Suprapubic skin (tissue), 4 donors: Measurements from ENCODE around the gene SRP19. TPM values are rescaled to one million over a fixed set of nuclear protein-coding genes. Genes with fewer than 3 reads are reported as not detected.

Experiments used
- DNase-seq, 2 donors: peaks; one replicate each; pipeline ENCODE4 v3.0.0-alpha.2; 2019; ENCODE audit warnings: low spot score in 2 of 2
- H3K27ac ChIP-seq: fragments of 200-600 bp; sonication (generic); one replicate; pipeline ENCODE4 v1.5.1; 2019
- H3K27me3 ChIP-seq: fragments of 200-600 bp; sonication (generic); one replicate; pipeline ENCODE4 v1.5.1; 2019
- H3K36me3 ChIP-seq: fragments of 200-600 bp; sonication (generic); one replicate; pipeline ENCODE4 v1.5.1; 2019
- H3K4me1 ChIP-seq: fragments of 200-600 bp; sonication (generic); one replicate; pipeline ENCODE4 v1.5.1; 2019
- H3K4me3 ChIP-seq: fragments of 200-600 bp; sonication (generic); one replicate; pipeline ENCODE4 v1.5.1; 2019; ENCODE audit warnings: mild to moderate bottlenecking
- H3K9me3 ChIP-seq: fragments of 200-600 bp; sonication (generic); one replicate; pipeline ENCODE4 v1.5.1; 2019
- CTCF ChIP-seq, 2 donors: fragments of 200-600 bp in 1 of 2; fragments of 450-650 bp in 1 of 2; sonication (generic) in 1 of 2; IDR thresholded peaks; one replicate each; pipeline ENCODE4 v1.5.1; 2016 to 2019; ENCODE audit warnings: antibody characterized with exemption in 2 of 2, mild to moderate bottlenecking in 1 of 2, moderate library complexity in 1 of 2
- EP300 ChIP-seq: sonication (generic); formaldehyde crosslinking; IDR thresholded peaks from one replicate; pipeline ENCODE4 v1.6.1; 2017; ENCODE audit warnings: antibody characterized with exemption
- POLR2A ChIP-seq, 2 donors: fragments of 450-650 bp; IDR thresholded peaks; one replicate each; pipeline ENCODE4 v1.6.1; 2017; ENCODE audit warnings: antibody characterized with exemption in 2 of 2, mild to moderate bottlenecking in 2 of 2, moderate library complexity in 2 of 2
- POLR2AphosphoS5 ChIP-seq, 3 donors: sonication (generic); formaldehyde crosslinking; IDR thresholded peaks; one replicate each; pipeline ENCODE4 v1.6.1; 2017; ENCODE audit warnings: antibody characterized with exemption in 3 of 3
- WGBS: methylation state at CpG from one replicate; pipeline ENCODE4 v1.1.5; 2018; 5-methylcytosine and 5-hydroxymethylcytosine counted together
- total RNA-seq, 4 donors: library from RNA; depleted of rRNA; stranded (reverse); fragments of >200 nt; gene quantifications; one replicate each; pipeline ENCODE4 v1.1.0, GENCODE V29; 2016

SRP19 gene
- total RNA-seq, 4 donors from 2014 or later = 26.2 to 48.6 (median 32.9) TPM

- Histone ChIP-seq H3K4me1 (peaks cover 9% of the 10 kb centered on the region), H3K9me3 (no peaks in the 10 kb centered on the region), H3K4me3 (no peak overlapping the region), H3K27ac (no peak overlapping the region), H3K27me3 (no peaks in the 10 kb centered on the region), H3K36me3 (peaks cover 32% of the 10 kb centered on the region)
- 89% methylated on average over 3 of the region's 3 CpGs for WGBS
- no peak for DNase-seq
- TF ChIP-seq POLR2AphosphoS5 (IDR thresholded peaks at IDR 0.05) = no peak
- no peak for TF ChIP-seq EP300
- TF ChIP-seq CTCF (IDR thresholded peaks at IDR 0.05) = no peak
- no peak for TF ChIP-seq POLR2A (IDR thresholded peaks at IDR 0.05)
These were observed 45.5 kb downstream of the SRP19 start for GRCh38 chr5:112906637-112907036.

GRCh38 chr5:112907166-112907631 is 46.1 kb downstream of the SRP19 start:
- 59% methylated on average over 4 of the region's 4 CpGs for WGBS
- TF ChIP-seq POLR2AphosphoS5 (IDR thresholded peaks at IDR 0.05) = no peak
- no peak for TF ChIP-seq CTCF (IDR thresholded peaks at IDR 0.05)
- TF ChIP-seq EP300 = no peak
- no peak for TF ChIP-seq POLR2A (IDR thresholded peaks at IDR 0.05)
- H3K4me3 ChIP-seq = no peak overlapping the region
- DNase-seq = no peak
- H3K4me1 ChIP-seq = peaks cover 10% of the 10 kb centered on the region
- no peaks in the 10 kb centered on the region for H3K9me3 ChIP-seq
- no peaks in the 10 kb centered on the region for H3K27me3 ChIP-seq
- peaks cover 26% of the 10 kb centered on the region for H3K36me3 ChIP-seq
- H3K27ac ChIP-seq = no peak overlapping the region

GRCh38 chr5:112908854-112909253 is 47.8 kb downstream of the SRP19 start:
- Histone ChIP-seq H3K9me3 (no peaks in the 10 kb centered on the region), H3K27ac (no peak overlapping the region), H3K4me1 (peaks cover 12% of the 10 kb centered on the region), H3K4me3 (no peak overlapping the region), H3K27me3 (no peaks in the 10 kb centered on the region), H3K36me3 (peaks cover 22% of the 10 kb centered on the region)
- DNase-seq = no peak
- TF ChIP-seq POLR2A (IDR thresholded peaks at IDR 0.05) = no peak
- no peak for TF ChIP-seq CTCF (IDR thresholded peaks at IDR 0.05)
- TF ChIP-seq EP300 = no peak

GRCh38 chr5:112910529-112910928 is 49.4 kb downstream of the SRP19 start:
- Histone ChIP-seq H3K27me3 (no peaks in the 10 kb centered on the region), H3K27ac (no peak overlapping the region), H3K4me3 (no peak overlapping the region), H3K36me3 (peaks cover 22% of the 10 kb centered on the region), H3K9me3 (no peaks in the 10 kb centered on the region), H3K4me1 (peaks cover 14% of the 10 kb centered on the region)
- 93% methylated on average over 1 of the region's 1 CpG for WGBS
- TF ChIP-seq POLR2AphosphoS5 (IDR thresholded peaks at IDR 0.05) (no peak), EP300 (no peak), POLR2A (IDR thresholded peaks at IDR 0.05) (no peak), CTCF (IDR thresholded peaks at IDR 0.05) (no peak)
- DNase-seq = no peak

- no peak for DNase-seq
- Histone ChIP-seq H3K36me3 (peaks cover 24% of the 10 kb centered on the region), H3K27me3 (no peaks in the 10 kb centered on the region), H3K9me3 (no peaks in the 10 kb centered on the region), H3K4me3 (no peak overlapping the region), H3K27ac (no peak overlapping the region), H3K4me1 (peaks cover 42% of the 10 kb centered on the region)
- TF ChIP-seq POLR2AphosphoS5 (IDR thresholded peaks at IDR 0.05) = no peak
- 86% methylated on average over 4 of the region's 4 CpGs for WGBS
These were observed 53.5 kb downstream of the SRP19 start for GRCh38 chr5:112914584-112914983.

GRCh38 chr5:112915831-112916230 is 54.7 kb downstream of the SRP19 start:
- WGBS = 50% methylated on average over 1 of the region's 1 CpG
- no peak for DNase-seq
- TF ChIP-seq EP300 (no peak), POLR2AphosphoS5 (IDR thresholded peaks at IDR 0.05) (no peak), CTCF (IDR thresholded peaks at IDR 0.05) (no peak), POLR2A (IDR thresholded peaks at IDR 0.05) (no peak)
- peaks cover 54% of the 10 kb centered on the region for H3K4me1 ChIP-seq
- no peaks in the 10 kb centered on the region for H3K27me3 ChIP-seq
- no peak overlapping the region for H3K27ac ChIP-seq
- peaks cover 17% of the 10 kb centered on the region for H3K36me3 ChIP-seq
- H3K4me3 ChIP-seq = no peak overlapping the region
- no peaks in the 10 kb centered on the region for H3K9me3 ChIP-seq
